ENCODE data around the gene ARL6. TPM values are rescaled to one million over a fixed set of nuclear protein-coding genes. Genes with fewer than 3 reads are reported as not detected.

ARL6 gene
- total and polyA plus RNA-seq, 2 experiments from 2014 or later, result 8.2 to 9.2 TPM

- Histone ChIP-seq H3K9ac (no peak overlapping the region), H3K4me2 (ENCODE audit: unreplicated experiment) (no peak overlapping the region), H3K4me1 (ENCODE audit: insufficient read depth) (peaks cover 11% of the 10 kb centered on the region), H3K36me3 (ENCODE audit: low read depth) (no peaks in the 10 kb centered on the region), H3K4me3 (no peak overlapping the region), H3F3A (ENCODE audit: insufficient read depth) (peaks cover 13% of the 10 kb centered on the region), H3K27me3 (replicated peaks; ENCODE audit: insufficient read depth) (no peaks in the 10 kb centered on the region), H3K27ac (no peak overlapping the region), H2AFZ (no peak overlapping the region), H4K20me1 (ENCODE audit: insufficient read depth) (peaks cover 12% of the 10 kb centered on the region; the same call in 1 of the 2 replicates), H3K79me2 (ENCODE audit: insufficient read depth) (peaks cover 75% of the 10 kb centered on the region), H3K9me2 (ENCODE audit: insufficient read depth) (no peaks in the 10 kb centered on the region), H3K9me3 (ENCODE audit: low read depth) (no peaks in the 10 kb centered on the region)
- 97 to 100% methylated on average over 1 of the region's 1 CpG for WGBS, 2 experiments (ENCODE audit: low coverage in 1 of 2, low lambda C conversion rate in 2 of 2, missing lambda C conversion rate in 2 of 2)
- TF ChIP-seq EZH2 (IDR thresholded peaks at IDR 0.05; ENCODE audit: insufficient read depth, poor library complexity, severe bottlenecking) (no peak), EZH2phosphoT487 (IDR thresholded peaks at IDR 0.05; ENCODE audit: insufficient read depth, low read depth) (no peak)
- in situ Hi-C loops (cut with MboI), result no loop called here
- no peak for DNase-seq
These were observed 60.5 kb downstream of the ARL6 start for GRCh38 chr3:97825101-97825500.

DNA sequence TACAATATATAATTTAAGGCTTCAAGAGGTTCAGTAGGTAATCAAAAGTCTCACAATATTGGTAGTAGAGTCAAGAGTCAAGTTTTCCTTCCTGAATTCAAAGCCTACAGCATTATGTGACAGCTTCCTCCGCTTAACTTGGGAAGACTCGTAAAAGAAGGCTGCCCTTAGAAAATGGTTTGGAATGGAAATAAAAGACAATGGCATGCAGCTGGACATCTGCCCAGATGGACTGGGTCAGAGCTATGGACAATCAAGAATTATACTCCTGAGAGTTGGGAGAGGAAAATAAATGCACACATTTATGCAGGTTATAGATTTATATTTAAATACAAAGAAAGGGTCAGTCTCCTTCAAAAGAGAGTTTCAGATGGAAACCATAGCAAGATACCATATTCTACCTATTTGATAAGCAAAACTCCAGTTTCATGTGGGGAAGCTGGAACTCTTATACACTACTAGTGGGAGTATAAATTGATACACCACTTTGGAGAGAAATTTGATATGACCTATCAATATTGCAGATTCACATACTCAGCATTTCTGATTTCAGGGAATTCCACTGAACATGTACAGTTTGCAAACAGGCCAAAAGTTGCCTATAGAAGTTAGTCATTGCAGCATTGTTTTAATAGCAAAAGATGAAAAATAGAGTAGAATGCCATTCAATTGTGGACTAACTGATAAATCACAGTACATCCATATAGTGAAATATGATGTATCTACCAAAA, 63.3 kb downstream of the ARL6 start:
- peak; percentile 13 for DNase-seq
- Histone ChIP-seq H3K9ac (no peak overlapping the region), H3K4me3 (no peak overlapping the region), H3K27me3 (replicated peaks; ENCODE audit: insufficient read depth) (no peaks in the 10 kb centered on the region), H2AFZ (no peak overlapping the region), H3K4me1 (ENCODE audit: insufficient read depth) (peaks cover 11% of the 10 kb centered on the region), H3K9me2 (ENCODE audit: insufficient read depth) (no peaks in the 10 kb centered on the region), H3F3A (ENCODE audit: insufficient read depth) (no peaks in the 10 kb centered on the region), H3K27ac (no peak overlapping the region), H3K4me2 (ENCODE audit: unreplicated experiment) (no peak overlapping the region), H3K9me3 (ENCODE audit: low read depth) (no peaks in the 10 kb centered on the region), H3K79me2 (ENCODE audit: insufficient read depth) (peaks cover 92% of the 10 kb centered on the region), H3K36me3 (ENCODE audit: low read depth) (no peaks in the 10 kb centered on the region), H4K20me1 (ENCODE audit: insufficient read depth) (peaks cover 12% of the 10 kb centered on the region; the same call in 1 of the 2 replicates)
- 94 to 100% methylated on average over 2 of the region's 2 CpGs for WGBS, 2 experiments (ENCODE audit: low coverage in 1 of 2, low lambda C conversion rate in 2 of 2, missing lambda C conversion rate in 2 of 2)
- in situ Hi-C loops (cut with MboI), result no loop called here
- TF ChIP-seq EZH2 (IDR thresholded peaks at IDR 0.05; ENCODE audit: insufficient read depth, poor library complexity, severe bottlenecking), result no peak
- TF ChIP-seq EZH2phosphoT487 (IDR thresholded peaks at IDR 0.05; ENCODE audit: insufficient read depth, low read depth), result no peak

DNA sequence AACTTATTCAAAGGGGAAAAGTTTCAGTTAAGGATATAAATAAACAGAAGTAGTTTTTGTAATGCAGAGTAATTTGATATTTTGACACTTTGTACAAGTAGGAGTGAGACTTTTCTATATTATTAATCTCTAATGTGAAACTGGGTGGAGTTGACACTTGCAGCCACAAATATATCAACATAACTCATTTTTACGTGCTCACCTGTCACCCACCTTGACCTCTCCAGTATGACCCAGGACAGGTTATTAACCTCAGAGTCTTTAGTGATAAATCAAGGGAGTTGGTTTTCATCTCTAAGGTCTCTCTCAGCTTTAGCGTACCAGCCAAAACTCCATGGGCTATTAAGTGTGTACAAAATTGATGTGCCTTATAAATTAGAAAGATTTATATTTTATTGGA, 64.6 kb downstream of the ARL6 start:
- H4K20me1 ChIP-seq (ENCODE audit: insufficient read depth), result peaks cover 12% of the 10 kb centered on the region; the same call in 1 of the 2 replicates
- H2AFZ ChIP-seq, result no peak overlapping the region
- no peak overlapping the region for H3K4me3 ChIP-seq
- H3K27me3 ChIP-seq (replicated peaks; ENCODE audit: insufficient read depth), result no peaks in the 10 kb centered on the region
- H3K4me1 ChIP-seq (ENCODE audit: insufficient read depth), result peaks cover 5% of the 10 kb centered on the region; the same call in 1 of the 2 replicates
- no peaks in the 10 kb centered on the region for H3K9me3 ChIP-seq (ENCODE audit: low read depth)
- H3F3A ChIP-seq (ENCODE audit: insufficient read depth), result no peaks in the 10 kb centered on the region
- H3K4me2 ChIP-seq (ENCODE audit: unreplicated experiment), result no peak overlapping the region
- no peak overlapping the region for H3K9ac ChIP-seq
- no peak for DNase-seq
- H3K36me3 ChIP-seq (ENCODE audit: low read depth), result no peaks in the 10 kb centered on the region
- no peak overlapping the region for H3K27ac ChIP-seq
- peaks cover 91% of the 10 kb centered on the region for H3K79me2 ChIP-seq (ENCODE audit: insufficient read depth)
- 97 to 98% methylated on average over 2 of the region's 2 CpGs for WGBS, 2 experiments (ENCODE audit: low coverage in 1 of 2, low lambda C conversion rate in 2 of 2, missing lambda C conversion rate in 2 of 2)
- H3K9me2 ChIP-seq (ENCODE audit: insufficient read depth), result no peaks in the 10 kb centered on the region
- TF ChIP-seq EZH2 (IDR thresholded peaks at IDR 0.05; ENCODE audit: insufficient read depth, poor library complexity, severe bottlenecking), result no peak
- TF ChIP-seq EZH2phosphoT487 (IDR thresholded peaks at IDR 0.05; ENCODE audit: insufficient read depth, low read depth), result no peak
- in situ Hi-C loops (cut with MboI), result no loop called here

DNA sequence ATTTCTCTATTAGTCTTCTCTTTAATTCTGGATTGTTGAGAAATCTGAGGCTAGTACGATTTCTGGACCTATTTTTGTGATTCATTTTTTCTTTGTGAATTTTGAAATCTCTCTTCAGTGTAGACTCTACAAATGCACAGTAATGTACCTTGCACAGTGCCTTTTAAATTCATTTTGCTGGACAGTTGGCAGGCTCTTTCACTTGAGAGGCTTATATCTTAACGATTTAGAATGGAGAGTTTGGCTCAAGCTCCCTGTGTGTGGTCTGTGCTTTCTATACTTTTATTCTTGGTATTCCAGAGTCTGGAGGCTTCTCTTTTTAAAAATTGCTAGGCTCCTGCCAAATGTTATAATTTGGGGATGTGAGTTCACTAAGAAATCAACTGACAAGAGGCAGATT, 66.1 kb downstream of the ARL6 start:
- H3K27me3 ChIP-seq (replicated peaks; ENCODE audit: insufficient read depth), result no peaks in the 10 kb centered on the region
- peaks cover 9% of the 10 kb centered on the region; the same call in 1 of the 2 replicates for H4K20me1 ChIP-seq (ENCODE audit: insufficient read depth)
- H3K9me2 ChIP-seq (ENCODE audit: insufficient read depth), result no peaks in the 10 kb centered on the region
- in situ Hi-C loops (cut with MboI), result no loop called here
- WGBS, 2 experiments (ENCODE audit: low coverage in 1 of 2, low lambda C conversion rate in 2 of 2, missing lambda C conversion rate in 2 of 2), result 47 to 54% methylated on average over 2 of the region's 2 CpGs
- no peak overlapping the region for H3K4me3 ChIP-seq
- no peak overlapping the region for H3K9ac ChIP-seq
- H3K79me2 ChIP-seq (ENCODE audit: insufficient read depth), result peaks cover 87% of the 10 kb centered on the region
- H3K36me3 ChIP-seq (ENCODE audit: low read depth), result no peaks in the 10 kb centered on the region
- no peak for TF ChIP-seq EZH2 (IDR thresholded peaks at IDR 0.05; ENCODE audit: insufficient read depth, poor library complexity, severe bottlenecking)
- TF ChIP-seq EZH2phosphoT487 (IDR thresholded peaks at IDR 0.05; ENCODE audit: insufficient read depth, low read depth), result no peak
- no peaks in the 10 kb centered on the region for H3K9me3 ChIP-seq (ENCODE audit: low read depth)
- no peak for DNase-seq
- H2AFZ ChIP-seq, result no peak overlapping the region
- peaks cover 5% of the 10 kb centered on the region; the same call in 1 of the 2 replicates for H3F3A ChIP-seq (ENCODE audit: insufficient read depth)
- H3K27ac ChIP-seq, result no peak overlapping the region
- H3K4me1 ChIP-seq (ENCODE audit: insufficient read depth), result 0 out of 2 replicates have a peak, but pooled peaks cover 7% of the 10 kb centered on the region
- no peak overlapping the region for H3K4me2 ChIP-seq (ENCODE audit: unreplicated experiment)
